HG03571 (cell line): ENCODE results near the gene ERBIN.
A peak's percentile ranks its signal among the peaks of the same experiment; 100 is the strongest.
"Not testable (repeated sequence)": the region's sequence is repeated elsewhere in the genome, so short reads cannot be mapped to it uniquely, and the experiment has no call there.

Experiments used
- ATAC-seq: cut with Tn5 transposase; IDR thresholded peaks from one replicate; pipeline ENCODE4 v1.9.1; 2021; ENCODE audit not compliant: unreplicated experiment

ERBIN gene

GRCh38 chr5:65916636-65917035 lies 9.7 kb upstream of the ERBIN start:
- no peak for ATAC-seq

- no peak for ATAC-seq
Measured at GRCh38 chr5:65919773-65920172, 6.6 kb upstream of the ERBIN start.

GRCh38 chr5:65923339-65923738 lies 3.0 kb upstream of the ERBIN start:
- no peak for ATAC-seq

GRCh38 chr5:65924366-65925043 lies 1.9 kb upstream of the ERBIN start:
- peak; percentile 9 for ATAC-seq

- ATAC-seq, result peak; percentile 47
Measured at GRCh38 chr5:65925044-65925600, 1.3 kb upstream of the ERBIN start.

- ATAC-seq, result peak; percentile 67
Measured at GRCh38 chr5:65925601-65926275, 637 bp upstream of the ERBIN start.

- no peak for ATAC-seq
Measured at GRCh38 chr5:65926893-65927292, 518 bp downstream of the ERBIN start.

GRCh38 chr5:65927503-65928321 lies 1.3 kb downstream of the ERBIN start:
- no peak for ATAC-seq

GRCh38 chr5:65928322-65928752 lies 2.0 kb downstream of the ERBIN start:
- ATAC-seq, result no peak

- no peak for ATAC-seq
Measured at GRCh38 chr5:65928860-65929259, 2.5 kb downstream of the ERBIN start.

- ATAC-seq, result no peak
Measured at GRCh38 chr5:65932676-65933075, 6.3 kb downstream of the ERBIN start.

- ATAC-seq, result no peak
Measured at GRCh38 chr5:65933295-65933694, 6.9 kb downstream of the ERBIN start.

GRCh38 chr5:65938256-65938655 lies 11.9 kb downstream of the ERBIN start:
- ATAC-seq, result peak; percentile 66

GRCh38 chr5:65943771-65944170 lies 17.4 kb downstream of the ERBIN start:
- no peak for ATAC-seq

GRCh38 chr5:65946198-65946745 lies 19.9 kb downstream of the ERBIN start:
- no peak for ATAC-seq

GRCh38 chr5:65948115-65948747 lies 21.9 kb downstream of the ERBIN start:
- ATAC-seq, result no peak

GRCh38 chr5:65951330-65951729 lies 25.0 kb downstream of the ERBIN start:
- ATAC-seq, result no peak

GRCh38 chr5:65952259-65952658 lies 25.9 kb downstream of the ERBIN start:
- ATAC-seq, result no peak

GRCh38 chr5:65954200-65954599 lies 27.8 kb downstream of the ERBIN start:
- no peak for ATAC-seq

- no peak for ATAC-seq
Measured at GRCh38 chr5:65955746-65956145, 29.4 kb downstream of the ERBIN start.

GRCh38 chr5:65957703-65958102 lies 31.3 kb downstream of the ERBIN start:
- not testable (repeated sequence) for ATAC-seq
